HG02759 (cell line): ENCODE data around the gene DTNB.

ENCODE experiments used
- ATAC-seq: cut with Tn5 transposase; IDR thresholded peaks from one replicate; pipeline ENCODE4 v1.9.1; 2021; ENCODE audit warnings: mild to moderate bottlenecking, moderate library complexity; ENCODE audit not compliant: unreplicated experiment

The DTNB gene

DNA sequence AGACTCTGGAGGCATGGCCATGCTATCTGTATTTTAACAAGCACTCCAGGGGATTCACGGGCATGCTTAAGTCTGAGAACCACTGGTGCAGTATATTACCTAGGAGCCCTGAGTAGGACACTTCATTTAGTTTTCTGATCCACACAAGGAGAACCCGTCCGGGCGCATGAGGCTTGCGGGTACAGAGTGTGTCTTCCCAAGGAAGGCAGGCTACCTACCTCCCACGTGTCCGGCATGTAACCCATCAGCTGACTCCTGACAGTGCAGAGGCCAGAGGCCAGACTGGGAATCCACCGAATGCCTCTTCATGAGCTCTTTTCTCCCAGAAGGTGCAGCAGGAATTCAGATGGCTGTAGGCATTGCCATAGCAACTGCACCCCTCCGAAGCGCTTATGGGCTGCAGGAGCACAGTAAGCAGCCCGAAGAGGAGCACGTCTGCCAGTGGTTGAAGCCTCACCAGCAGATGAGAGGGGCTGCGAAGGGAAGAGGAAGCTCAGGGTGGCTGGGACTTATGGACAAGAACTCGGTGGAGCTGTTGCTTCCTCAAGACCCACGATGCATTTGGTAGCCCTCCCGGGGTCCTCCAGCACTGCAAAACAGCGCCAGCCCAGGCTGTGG is 297.9 kb downstream of the DTNB start:
- ATAC-seq, result no peak

DNA sequence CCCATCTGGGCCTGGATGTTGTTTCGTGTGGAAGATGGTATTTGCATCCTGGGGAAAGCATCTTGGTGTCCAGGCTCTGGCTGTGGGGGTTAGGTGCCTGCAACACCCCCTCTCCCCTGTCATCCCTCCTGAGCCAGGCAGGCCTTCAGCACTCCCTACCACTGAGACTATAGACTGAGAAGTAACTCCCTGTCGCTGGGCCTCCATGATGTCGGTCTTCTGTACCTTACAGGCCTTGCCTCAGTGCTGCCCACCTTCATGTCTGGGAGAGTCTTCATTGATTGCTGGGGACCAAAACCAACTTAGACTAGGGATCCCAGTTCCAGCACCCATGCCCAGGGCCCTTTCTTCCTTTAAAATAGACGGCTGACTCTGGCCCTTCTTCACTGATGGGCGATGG is 298.6 kb downstream of the DTNB start:
- ATAC-seq, result no peak

DNA sequence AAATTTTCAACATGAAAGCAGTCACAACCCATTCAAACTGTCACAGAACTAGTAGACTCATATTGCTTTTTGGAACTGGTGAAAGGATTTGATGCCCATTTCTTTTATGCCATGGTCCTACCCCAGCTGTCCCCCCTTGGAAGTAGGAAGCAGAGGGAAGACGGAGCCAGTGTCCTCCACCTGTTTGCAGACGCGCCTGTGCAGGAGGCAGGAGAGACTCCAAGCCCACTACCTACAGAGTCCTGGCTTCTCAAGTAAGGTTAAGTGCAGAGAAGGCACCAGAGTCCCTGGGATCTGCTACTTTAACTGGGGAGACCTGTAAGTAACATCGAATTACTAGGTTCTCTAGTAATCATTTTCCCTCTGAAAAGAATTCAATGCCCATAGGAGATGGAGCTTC is 299.0 kb downstream of the DTNB start:
- ATAC-seq, result no peak

DNA sequence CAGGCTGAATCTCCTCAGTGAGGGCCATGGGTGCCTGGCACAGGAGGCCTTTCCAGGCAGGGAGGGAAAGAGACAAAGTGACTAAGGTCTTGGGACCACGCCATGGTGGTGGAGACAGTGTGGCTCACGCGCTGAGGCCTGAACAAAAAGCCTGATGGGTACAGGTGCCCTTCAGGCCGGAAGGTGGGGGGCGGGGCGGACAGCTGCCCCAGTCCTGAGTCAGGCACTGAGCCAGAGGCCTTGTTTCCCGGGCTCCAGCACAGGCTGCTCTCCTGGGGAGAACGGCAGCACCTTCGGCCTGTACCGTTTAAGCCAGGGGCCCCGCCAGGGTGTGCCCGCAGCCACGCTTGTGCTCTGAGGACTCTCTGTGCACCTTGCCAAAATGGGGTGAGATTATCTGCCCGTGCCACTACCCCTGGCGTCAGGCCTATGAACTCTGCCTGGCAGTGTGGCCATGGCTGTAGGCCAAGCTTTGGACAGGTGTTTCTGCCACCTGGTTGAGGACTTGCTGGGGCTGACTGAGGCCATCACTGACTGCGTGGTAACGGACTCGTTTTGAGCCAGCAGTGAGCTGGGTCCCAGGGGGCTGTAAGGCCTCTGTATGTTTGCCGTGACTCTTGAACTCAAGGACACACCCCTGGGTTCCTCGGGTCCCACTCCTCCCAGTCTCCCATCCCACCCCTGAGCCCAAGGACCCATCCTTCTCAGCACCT is 300.0 kb downstream of the DTNB start:
- no peak for ATAC-seq

DNA sequence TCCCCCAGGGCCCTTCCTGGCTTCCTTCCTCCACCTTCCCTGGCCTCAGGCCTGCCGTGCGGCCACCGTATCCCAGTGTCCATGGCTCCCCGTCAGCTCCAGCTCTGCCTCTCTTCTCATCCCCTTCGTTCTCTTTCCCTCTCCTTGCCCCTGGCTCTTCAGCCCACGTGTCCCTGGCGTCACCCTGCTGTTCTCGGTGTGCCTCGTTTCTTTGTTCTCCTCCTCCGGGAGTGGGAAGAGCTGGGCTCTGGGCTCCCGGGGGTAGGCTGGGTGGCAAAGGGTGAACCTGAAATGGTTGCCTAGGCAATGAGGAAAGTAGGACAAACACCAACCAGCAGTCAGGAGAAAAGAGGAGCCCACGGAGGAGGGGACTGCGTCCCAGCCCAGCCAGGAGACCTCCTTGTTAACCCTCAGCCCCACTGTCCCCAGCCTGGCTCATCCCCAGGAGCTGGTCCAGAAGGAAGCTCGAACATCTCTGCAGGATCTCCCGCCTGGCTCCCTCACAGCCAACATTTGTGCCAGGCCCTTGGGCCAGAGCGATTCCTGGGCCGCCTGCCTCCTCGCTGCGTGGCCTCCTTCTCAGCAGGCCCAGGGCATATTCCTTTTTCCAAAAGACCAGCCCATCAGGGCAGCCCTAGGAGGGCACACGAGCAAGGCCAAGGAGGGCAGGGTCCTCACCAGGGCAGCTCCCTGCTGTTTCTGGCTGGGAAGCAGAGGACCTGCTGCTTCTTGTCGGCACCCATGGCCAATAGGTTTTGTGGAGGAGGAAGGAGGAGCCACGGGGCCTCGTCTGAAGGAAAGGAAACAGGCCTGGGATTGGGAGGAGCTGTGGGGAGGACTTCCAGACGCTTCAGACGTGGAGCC is 300.7 kb downstream of the DTNB start:
- ATAC-seq, result no peak

DNA sequence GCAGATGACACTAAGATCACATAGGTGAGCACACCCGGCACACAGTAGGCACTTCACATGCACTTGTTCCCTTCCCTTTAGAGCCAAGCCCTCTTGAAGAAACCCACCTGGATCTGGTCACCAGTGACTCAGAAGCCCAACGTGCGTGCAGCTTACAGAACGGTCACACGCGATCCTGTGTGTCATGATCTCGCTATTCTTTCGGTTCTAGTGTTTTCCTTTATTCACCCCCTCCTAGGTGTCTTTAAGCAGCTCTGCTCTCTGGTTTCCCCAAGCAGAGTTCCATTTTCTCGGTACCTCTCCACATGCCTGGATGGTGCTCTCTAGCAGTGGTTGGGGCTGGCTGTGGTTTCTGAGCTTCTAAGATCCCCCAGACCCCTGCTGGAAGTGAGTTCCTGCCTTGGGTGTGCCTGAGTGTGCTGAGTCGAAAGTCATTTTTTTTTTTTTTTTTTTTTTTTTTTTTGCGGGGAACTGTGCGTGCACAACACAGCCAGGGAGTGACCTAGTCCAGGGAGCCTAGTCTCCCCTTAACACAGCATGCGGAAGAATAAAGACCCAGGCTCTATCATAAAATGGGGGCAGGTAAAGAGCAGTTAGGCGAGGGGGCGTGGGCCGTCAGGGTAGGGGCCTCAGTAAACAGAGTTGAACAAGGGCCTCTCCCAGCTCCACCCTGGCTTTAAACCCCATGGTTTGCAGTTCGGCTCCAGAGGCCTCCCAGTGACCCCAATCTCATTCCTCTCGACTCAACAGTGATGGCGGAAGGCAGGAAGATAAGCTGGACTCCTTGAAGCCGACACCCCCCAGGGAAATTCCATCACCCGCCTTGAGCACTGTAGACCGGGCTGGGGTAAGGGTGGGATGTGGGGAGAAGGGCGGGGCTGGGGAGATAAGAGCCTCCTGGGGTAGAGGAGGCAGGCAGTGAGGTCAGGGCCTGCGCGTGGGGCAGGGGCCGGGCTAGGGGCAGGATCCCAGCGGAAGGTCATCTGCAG is 301.8 kb downstream of the DTNB start:
- ATAC-seq, result no peak

DNA sequence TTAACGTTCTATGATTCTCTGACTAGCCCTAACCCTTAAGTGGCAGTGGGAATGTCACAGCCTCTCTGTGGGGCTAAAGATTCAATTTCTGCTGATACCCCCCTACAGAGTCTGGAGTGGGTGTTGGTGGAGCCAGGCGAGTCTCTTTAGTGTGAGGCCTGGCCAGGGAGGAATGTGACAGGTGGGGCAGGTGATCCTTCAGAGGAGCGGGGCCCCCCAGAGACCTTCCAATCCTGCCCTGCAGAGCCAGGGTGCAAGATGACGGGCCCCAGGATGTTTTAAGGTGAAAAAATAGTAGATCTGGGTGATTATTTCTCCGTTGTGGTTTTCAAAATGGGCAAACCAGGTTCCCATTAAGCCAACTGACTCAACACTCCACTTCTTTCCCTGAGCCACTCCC is 303.5 kb downstream of the DTNB start:
- ATAC-seq, result no peak

DNA sequence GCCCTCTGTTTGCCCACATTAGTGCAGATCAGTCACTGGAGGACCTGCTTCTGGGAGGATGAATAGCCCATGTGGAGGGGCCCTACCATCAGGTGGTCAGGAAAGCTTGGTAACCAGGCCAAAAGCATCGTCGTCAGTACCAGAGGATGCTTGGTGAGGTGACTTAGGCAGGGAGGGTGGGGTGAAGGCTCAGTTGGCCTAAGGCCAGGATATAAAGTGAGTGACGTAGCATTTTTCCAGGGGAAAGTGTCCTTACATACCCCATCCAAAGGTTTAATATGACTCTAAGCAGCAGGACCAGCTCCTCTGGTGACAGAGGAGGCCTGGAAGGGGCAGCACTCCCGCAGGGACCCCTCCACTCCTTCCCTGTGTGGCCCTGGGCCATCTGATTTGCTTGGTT is 303.9 kb downstream of the DTNB start:
- ATAC-seq, result no peak

DNA sequence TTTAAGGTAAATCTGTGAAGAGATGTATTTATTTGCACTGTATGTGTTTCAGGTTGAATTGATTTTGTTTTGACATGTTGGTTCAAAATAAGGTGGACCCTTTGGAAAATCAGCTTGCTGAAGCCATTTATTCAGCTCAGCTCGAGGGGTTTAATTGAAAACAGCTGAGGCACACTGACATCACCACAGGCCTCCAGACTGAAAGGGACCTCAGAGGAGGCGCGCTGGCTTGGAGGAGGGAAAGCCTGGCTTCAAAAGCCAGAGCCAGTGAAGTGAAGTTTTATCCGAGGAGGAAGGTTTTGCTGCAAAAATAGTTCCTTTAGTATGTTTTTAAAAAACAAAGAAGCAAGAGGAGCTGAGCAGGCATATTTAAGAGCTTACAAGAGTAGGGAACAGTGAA is 304.7 kb downstream of the DTNB start:
- ATAC-seq, result no peak

DNA sequence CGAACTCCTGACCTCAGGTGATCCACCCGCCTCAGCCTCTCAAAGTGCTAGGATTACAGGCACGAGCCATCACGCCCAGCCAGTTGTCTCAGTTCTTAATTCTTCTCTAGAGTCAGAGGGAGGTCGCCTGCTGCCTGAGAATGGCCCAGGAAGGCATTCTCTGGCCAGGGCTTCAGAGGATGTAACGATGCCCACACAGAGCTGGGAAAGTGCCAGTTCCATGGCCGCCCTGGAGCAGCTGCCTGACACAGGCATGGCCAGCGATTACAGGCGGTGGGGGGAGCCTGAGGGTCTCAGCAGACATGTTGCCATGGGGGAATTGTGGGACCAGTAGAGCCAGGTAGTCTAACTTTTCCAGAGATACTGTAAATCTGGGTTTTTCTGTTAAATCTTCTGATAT is 306.1 kb downstream of the DTNB start:
- ATAC-seq, result no peak

DNA sequence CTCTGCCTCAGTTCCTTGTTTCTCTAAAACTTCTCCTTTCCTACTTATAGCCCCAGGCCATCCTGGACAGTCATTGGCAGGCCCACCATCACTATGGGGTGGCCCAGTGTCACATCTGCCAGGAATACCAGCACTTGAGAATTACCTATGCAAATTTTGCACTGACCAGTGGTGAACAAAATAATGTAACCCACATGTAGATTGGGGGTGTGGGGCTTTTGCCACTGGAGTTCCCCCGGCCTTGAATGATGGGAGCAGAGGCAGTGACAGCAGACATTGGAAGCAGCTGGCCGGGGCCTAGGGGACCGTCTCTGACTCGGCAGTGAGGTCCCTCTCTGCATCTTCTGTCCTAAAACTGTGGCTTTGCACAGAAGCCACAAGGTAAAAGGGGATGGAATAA is 306.7 kb downstream of the DTNB start:
- ATAC-seq, result no peak

DNA sequence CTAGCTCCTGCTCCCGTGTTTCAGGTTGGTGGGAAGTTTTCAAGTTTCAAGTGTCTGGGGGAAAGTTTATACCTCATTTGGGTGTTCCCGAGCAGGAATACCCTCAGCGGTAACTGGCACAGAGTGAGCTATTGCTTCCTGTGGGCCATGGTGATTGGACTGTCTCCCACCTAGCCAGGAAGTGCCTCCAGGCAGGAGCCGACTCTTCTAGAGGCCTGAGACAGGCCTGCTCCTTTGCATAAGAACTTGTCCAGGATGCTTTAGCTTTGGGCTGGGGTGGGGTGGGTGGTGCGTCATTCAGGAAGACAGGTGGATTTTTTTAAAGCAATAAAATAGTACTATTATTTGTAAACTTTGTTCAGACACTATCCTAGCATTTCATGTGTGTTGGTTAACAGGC is 308.1 kb downstream of the DTNB start:
- ATAC-seq, result no peak

DNA sequence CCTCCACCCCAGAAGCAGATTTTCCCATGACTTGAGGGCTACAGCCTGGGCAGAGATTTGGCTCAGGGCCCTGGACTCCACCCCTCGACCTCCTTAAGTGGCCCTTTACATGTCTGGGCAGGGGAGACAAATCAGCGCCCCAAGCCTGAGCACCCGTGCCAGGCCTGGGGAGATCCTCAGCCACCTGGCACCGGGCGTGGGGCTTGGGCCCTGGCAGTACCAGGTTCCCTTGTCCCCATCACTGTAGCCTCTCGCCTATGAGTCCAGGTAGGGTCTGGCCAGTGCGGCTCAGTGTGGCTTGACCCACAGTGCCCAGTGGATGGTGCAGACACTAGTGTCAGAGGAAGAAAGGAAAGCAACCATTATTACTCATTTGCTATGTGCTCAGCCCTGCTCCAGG is 309.6 kb downstream of the DTNB start:
- ATAC-seq, result no peak

DNA sequence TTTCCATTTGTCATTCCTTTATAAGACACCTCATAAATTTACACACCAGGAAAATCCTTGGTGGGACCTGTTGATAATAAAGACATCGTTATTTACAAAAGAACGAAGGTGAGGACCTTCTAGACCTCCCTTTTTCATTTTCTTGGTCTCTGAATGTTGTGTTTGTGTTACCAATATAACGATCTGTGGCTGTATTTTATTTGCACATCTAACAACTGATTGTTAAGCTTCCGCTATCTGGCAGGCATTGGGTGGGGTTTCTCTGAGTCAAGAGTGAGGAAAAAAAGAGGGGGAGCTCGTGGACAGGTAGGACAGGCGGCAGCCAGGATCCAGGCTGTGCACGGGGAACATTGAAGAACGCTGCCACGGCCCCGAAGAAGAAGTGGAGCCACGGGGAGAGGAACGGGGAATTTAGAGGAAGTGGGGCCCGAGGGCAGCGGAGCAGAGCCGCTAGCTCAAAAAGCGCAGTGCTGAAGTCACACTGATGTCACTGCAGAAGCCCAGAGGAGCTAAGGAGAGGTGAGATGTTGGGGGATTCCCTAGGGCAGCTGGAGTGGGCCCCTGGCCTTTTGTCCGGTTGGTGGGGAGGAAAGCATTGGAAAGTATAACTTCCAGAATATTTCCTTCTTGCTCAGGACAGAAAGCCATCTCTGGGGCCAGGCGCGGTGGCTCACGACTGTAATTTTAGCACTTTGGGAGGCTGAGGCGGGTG is 310.8 kb downstream of the DTNB start:
- peak; percentile 72 for ATAC-seq

DNA sequence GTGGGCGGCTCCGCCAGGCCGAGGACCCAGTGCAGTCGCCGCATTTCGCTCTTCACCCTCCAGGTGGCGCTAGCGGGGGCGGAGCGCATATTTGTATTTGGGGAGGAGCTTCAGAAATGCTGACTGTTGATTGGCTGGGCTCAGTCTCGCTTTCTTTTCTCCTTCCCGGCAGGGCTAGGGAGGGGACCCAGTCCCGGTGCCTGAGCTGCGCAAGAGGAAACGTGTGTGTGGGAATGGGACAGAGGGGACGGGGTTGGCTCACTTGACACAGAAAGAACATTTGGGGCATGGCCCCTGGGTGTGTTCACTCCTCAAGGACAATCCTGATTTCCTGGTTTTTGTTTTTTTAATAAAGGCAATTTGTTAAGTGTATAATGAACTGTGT is 311.3 kb downstream of the DTNB start:
- peak; percentile 87 for ATAC-seq

DNA sequence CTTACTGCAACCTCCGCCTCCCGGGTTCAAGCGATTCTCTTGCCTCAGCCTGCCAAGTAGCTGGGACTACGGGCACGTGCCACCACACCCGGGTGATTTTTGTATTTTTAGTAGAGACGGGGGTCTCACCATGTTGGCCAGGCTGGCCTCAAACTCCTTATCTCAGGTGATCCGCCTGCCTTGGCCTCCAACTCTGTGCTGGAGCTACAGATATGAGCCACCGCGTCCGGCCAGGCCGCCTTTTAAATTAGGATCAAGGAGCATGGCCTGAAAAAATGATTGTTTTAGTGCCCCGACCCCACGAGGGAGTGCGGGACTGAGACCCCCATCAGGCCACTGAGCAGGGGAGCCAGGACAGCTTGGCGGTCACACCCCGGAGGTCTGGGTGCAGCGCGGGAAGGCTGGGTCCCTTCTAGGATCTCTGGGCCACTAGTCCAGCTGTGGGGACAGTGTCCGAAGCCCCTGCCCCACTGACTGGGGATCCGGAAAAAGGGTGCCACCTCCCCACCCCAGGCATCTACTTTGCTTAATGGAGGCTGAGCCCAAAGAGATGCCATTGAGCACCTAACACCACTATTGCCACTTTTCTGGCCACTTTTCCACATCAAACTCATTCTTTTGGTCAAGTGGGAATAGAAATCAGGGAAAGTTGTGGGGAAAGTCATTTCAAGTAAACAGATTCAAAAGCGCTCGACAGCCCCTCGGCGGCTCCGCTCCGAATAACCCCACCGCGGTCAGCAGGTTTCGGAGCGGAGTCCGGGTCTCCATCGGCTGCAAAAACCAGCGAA is 311.9 kb downstream of the DTNB start:
- ATAC-seq, result no peak

DNA sequence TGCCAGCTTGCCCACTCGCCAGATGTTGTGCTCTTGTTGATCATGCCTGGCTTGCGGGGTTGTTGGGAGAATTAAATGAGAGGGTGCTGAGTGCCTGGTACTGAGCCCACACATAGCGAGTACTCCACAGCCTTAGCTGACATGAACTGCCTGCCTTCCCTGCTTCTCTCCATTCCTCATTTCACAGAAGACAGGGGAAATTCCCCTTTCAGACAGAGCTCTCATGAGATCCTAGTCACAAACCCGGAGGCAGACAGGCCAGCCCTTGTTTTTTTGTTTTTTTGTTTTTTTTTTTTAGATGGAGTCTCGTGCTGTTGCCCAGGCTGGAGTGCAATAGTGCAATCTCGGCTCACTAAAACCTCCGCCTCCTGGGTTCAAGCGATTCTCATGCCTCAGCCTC is 314.5 kb downstream of the DTNB start:
- no peak for ATAC-seq

DNA sequence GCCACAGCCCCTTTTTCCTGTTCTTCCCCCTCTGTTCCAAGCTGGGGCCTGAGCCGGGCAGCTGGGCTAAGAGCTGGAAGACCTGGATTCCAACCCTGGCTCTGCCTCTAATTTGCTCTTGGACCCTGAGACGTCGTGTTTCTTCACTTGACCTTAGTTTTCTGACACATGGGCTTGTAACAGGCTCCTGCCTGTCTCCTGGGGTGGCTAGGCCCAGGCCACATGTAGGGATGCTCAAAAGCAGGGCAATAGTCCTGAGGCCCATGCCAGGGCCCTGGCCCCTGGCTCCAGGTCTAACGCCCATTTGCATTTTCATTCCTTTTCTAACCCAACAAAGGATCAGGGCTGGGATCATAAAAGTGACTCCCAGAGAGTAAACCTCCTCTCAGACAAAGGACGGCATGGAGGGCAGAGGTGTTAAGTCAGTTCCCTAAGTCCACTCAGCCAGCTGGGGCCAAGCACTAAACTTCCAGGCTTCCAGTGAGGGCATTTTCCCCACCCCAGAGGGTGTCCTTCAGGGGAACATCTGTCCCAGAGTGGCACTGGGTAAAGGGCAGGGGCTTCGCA is 315.0 kb downstream of the DTNB start:
- no peak for ATAC-seq

DNA sequence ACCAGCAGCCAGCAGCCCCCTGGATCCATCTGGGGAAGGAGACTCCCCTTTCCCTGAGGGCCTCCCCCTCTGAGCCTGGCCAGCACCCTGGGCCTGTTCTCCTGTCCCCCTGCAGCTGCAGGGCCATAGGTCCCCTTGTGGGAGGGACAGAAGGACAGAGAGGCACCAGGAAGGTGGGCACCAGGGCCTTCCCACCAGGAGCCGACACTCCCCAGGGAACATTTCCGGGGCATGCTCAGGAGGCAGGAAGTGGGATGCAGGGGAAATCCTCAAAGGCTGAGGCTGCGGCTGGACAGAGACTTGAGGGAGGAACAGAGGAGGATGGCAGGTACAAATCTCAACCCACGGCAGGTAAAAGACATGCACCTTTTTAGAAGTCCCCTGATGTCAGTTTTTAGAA is 317.3 kb downstream of the DTNB start:
- no peak for ATAC-seq
